PC-9 (cell line): ENCODE measurements around the gene NASP. TPM values are rescaled to one million over a fixed set of nuclear protein-coding genes. Genes with fewer than 3 reads are reported as not detected.

Source experiments
- BruUV-seq: library from RNA; stranded (reverse); fragments of 400-500 nt; replicated peaks from 2 replicates; lab custom pipeline; 2021; lab: Mats Ljungman, UMichigan
- CTCF ChIA-PET: fragments of 300-600 bp; sonication (Branson Sonifier 250); formaldehyde crosslinking; loops from one replicate; lab custom pipeline; 2022; ENCODE audit warnings: antibody characterized with exemption; lab: Charles Lee
- POLR2A ChIA-PET: fragments of 300-600 bp; sonication (Branson Sonifier 250); formaldehyde crosslinking; loops from one replicate; lab custom pipeline; 2022; ENCODE audit warnings: antibody characterized with exemption; ENCODE audit not compliant: unreplicated experiment; lab: Charles Lee
- DNase-seq, 2 experiments: peaks; one replicate each; pipeline versions ENCODE4 v3.0.0 to v3.0.0-alpha.2; 2015 to 2022; ENCODE audit warnings: mixed read lengths in 1 of 2
- H2AFZ ChIP-seq: fragments of 200-600 bp; sonication (generic); 2 replicates; pipeline ENCODE4 v1.8.1; 2017; ENCODE audit warnings: antibody characterized with exemption
- H3F3A ChIP-seq: fragments of 200-600 bp; sonication (generic); 2 replicates; pipeline ENCODE4 v1.8.1; 2017; ENCODE audit warnings: antibody characterized with exemption, mild to moderate bottlenecking, low read depth; ENCODE audit not compliant: insufficient read depth
- H3K27ac ChIP-seq: fragments of 200-600 bp; sonication (generic); 2 replicates; pipeline ENCODE4 v1.6.1; 2016; ENCODE audit warnings: mixed run types
- H3K27me3 ChIP-seq: fragments of 200-600 bp; sonication (generic); 2 replicates; pipeline ENCODE4 v1.6.1; 2016; ENCODE audit warnings: low read depth, mixed run types; ENCODE audit not compliant: insufficient read depth
- H3K36me3 ChIP-seq: fragments of 200-600 bp; sonication (generic); 2 replicates; pipeline ENCODE4 v1.6.1; 2016; ENCODE audit warnings: low read depth, mixed run types
- H3K4me1 ChIP-seq: fragments of 200-600 bp; sonication (generic); replicated peaks from 2 replicates; pipeline ENCODE4 v1.6.1; 2016; ENCODE audit warnings: mixed run types; ENCODE audit not compliant: insufficient read depth
- H3K4me2 ChIP-seq: fragments of 200-600 bp; sonication (generic); 2 replicates; pipeline ENCODE4 v1.6.1; 2017; ENCODE audit warnings: mixed run types
- H3K4me3 ChIP-seq: fragments of 200-600 bp; sonication (generic); 2 replicates; pipeline ENCODE4 v1.6.1; 2016; ENCODE audit warnings: mixed run types
- H3K79me2 ChIP-seq: fragments of 200-600 bp; sonication (generic); 2 replicates; pipeline ENCODE4 v1.6.1; 2017; ENCODE audit warnings: low read depth, mixed run types
- H3K9me2 ChIP-seq: fragments of 200-600 bp; sonication (generic); 2 replicates; pipeline ENCODE4 v1.8.1; 2017; ENCODE audit warnings: mild to moderate bottlenecking; ENCODE audit not compliant: insufficient read depth
- H3K9me3 ChIP-seq: fragments of 200-600 bp; sonication (generic); 2 replicates; pipeline ENCODE4 v1.8.1; 2016; ENCODE audit warnings: low read depth; ENCODE audit not compliant: insufficient read depth
- H4K20me1 ChIP-seq: fragments of 200-600 bp; sonication (generic); 2 replicates; pipeline ENCODE4 v1.8.1; 2017; ENCODE audit not compliant: insufficient read depth
- EZH2 ChIP-seq: fragments of 200-600 bp; sonication (generic); IDR thresholded peaks from 2 replicates; pipeline ENCODE4 v1.8.0; 2017; ENCODE audit warnings: antibody characterized with exemption, low read depth
- intact Hi-C: fragments of 100-400 bp; cut with micrococcal nuclease; formaldehyde crosslinking; loops from one replicate; pipeline ENCODE4 v1.10.0; 2022; ENCODE audit not compliant: unreplicated experiment
- total RNA-seq: library from RNA; stranded (reverse); gene quantifications from 2 replicates; pipeline ENCODE4 v1.2.3, GENCODE V29; 2021
- TF ChIP-seq, protein P1 (sequence below): fragments of 200-600 bp; sonication (generic); conservative IDR thresholded peaks from 2 replicates; pipeline ENCODE4 v1.6.1; 2017; ENCODE audit warnings: mixed run types, antibody characterized with exemption, mild to moderate bottlenecking, moderate library complexity

NASP gene
- total RNA-seq, 1 experiment from 2014 or later, result 221 TPM

DNA sequence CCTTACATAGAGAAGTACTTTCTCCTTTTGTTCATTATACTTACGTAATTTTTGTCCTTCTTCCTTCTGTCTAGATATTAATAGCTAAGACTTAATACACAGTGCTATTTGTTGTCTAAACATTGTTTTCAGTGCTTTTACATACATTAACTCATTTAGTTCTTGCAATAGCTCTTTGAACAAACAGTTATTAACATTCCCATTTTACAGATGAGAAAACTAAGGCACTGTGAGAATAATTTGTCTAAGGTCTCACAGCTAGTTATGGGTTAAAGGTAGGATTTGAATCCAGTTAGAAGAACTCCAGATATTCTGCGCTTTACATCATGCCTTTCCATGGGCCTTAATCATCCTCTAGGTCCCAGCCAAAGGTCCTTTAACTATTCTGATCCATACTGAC, 20.4 kb downstream of the NASP start:
- TF ChIP-seq, protein P1, sequence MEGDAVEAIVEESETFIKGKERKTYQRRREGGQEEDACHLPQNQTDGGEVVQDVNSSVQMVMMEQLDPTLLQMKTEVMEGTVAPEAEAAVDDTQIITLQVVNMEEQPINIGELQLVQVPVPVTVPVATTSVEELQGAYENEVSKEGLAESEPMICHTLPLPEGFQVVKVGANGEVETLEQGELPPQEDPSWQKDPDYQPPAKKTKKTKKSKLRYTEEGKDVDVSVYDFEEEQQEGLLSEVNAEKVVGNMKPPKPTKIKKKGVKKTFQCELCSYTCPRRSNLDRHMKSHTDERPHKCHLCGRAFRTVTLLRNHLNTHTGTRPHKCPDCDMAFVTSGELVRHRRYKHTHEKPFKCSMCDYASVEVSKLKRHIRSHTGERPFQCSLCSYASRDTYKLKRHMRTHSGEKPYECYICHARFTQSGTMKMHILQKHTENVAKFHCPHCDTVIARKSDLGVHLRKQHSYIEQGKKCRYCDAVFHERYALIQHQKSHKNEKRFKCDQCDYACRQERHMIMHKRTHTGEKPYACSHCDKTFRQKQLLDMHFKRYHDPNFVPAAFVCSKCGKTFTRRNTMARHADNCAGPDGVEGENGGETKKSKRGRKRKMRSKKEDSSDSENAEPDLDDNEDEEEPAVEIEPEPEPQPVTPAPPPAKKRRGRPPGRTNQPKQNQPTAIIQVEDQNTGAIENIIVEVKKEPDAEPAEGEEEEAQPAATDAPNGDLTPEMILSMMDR, result no peak
- TF ChIP-seq EZH2, result no peak
- H3K4me3 ChIP-seq, result no peak overlapping the region
- no peaks in the 10 kb centered on the region for H3K27me3 ChIP-seq
- BruUV-seq, result no TSS peak
- H3K9me2 ChIP-seq, result no peaks in the 10 kb centered on the region
- no peak overlapping the region for H3K4me2 ChIP-seq
- peaks cover 22% of the 10 kb centered on the region for H3K36me3 ChIP-seq
- ChIA-PET CTCF (no interaction called here), POLR2A (no interaction called here)
- H3F3A ChIP-seq, result peaks cover 8% of the 10 kb centered on the region; the same call in 1 of the 2 replicates
- H3K4me1 ChIP-seq, result no peaks in the 10 kb centered on the region
- intact Hi-C loops, result no loop called here
- H2AFZ ChIP-seq, result no peak overlapping the region
- H4K20me1 ChIP-seq, result peaks cover 11% of the 10 kb centered on the region
- peaks cover 38% of the 10 kb centered on the region for H3K79me2 ChIP-seq
- DNase-seq, result no peak
- no peak overlapping the region for H3K27ac ChIP-seq
- no peaks in the 10 kb centered on the region for H3K9me3 ChIP-seq

DNA sequence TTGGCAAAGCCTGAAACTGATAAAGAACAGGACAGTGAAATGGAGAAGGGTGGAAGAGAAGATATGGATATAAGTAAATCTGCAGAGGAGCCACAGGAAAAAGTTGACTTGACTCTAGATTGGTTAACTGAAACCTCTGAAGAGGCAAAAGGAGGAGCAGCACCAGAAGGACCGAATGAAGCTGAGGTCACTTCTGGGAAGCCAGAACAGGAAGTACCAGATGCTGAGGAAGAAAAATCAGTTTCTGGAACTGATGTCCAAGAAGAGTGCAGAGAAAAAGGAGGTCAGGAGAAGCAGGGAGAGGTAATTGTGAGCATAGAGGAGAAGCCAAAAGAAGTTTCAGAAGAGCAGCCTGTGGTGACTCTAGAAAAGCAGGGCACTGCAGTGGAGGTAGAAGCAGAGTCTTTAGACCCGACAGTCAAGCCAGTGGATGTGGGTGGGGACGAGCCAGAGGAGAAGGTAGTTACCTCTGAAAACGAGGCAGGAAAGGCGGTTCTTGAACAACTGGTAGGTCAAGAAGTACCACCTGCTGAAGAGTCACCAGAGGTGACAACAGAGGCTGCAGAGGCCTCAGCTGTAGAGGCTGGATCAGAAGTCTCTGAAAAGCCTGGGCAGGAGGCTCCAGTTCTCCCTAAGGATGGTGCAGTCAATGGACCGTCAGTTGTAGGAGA, 23.7 kb downstream of the NASP start:
- Histone ChIP-seq H2AFZ (no peak overlapping the region), H3K27me3 (no peaks in the 10 kb centered on the region), H3K36me3 (peaks cover 26% of the 10 kb centered on the region), H3K79me2 (peaks cover 18% of the 10 kb centered on the region; the same call in 1 of the 2 replicates), H3F3A (peaks cover 10% of the 10 kb centered on the region; the same call in 1 of the 2 replicates), H3K27ac (no peak overlapping the region), H3K9me3 (no peaks in the 10 kb centered on the region), H3K4me1 (no peaks in the 10 kb centered on the region), H4K20me1 (peaks cover 9% of the 10 kb centered on the region; the same call in 1 of the 2 replicates), H3K9me2 (no peaks in the 10 kb centered on the region), H3K4me3 (no peak overlapping the region), H3K4me2 (no peak overlapping the region)
- ChIA-PET CTCF (interaction anchor here (0.6 kb wide), 1 partner anchor 304 kb away, joined by 6 read pairs; no protein-coding TSS in a partner anchor), POLR2A (no interaction called here)
- no peak for DNase-seq
- BruUV-seq, result TSS peak; percentile 88
- intact Hi-C loops, result no loop called here
- TF ChIP-seq EZH2, result no peak
- TF ChIP-seq, protein P1, result no peak

DNA sequence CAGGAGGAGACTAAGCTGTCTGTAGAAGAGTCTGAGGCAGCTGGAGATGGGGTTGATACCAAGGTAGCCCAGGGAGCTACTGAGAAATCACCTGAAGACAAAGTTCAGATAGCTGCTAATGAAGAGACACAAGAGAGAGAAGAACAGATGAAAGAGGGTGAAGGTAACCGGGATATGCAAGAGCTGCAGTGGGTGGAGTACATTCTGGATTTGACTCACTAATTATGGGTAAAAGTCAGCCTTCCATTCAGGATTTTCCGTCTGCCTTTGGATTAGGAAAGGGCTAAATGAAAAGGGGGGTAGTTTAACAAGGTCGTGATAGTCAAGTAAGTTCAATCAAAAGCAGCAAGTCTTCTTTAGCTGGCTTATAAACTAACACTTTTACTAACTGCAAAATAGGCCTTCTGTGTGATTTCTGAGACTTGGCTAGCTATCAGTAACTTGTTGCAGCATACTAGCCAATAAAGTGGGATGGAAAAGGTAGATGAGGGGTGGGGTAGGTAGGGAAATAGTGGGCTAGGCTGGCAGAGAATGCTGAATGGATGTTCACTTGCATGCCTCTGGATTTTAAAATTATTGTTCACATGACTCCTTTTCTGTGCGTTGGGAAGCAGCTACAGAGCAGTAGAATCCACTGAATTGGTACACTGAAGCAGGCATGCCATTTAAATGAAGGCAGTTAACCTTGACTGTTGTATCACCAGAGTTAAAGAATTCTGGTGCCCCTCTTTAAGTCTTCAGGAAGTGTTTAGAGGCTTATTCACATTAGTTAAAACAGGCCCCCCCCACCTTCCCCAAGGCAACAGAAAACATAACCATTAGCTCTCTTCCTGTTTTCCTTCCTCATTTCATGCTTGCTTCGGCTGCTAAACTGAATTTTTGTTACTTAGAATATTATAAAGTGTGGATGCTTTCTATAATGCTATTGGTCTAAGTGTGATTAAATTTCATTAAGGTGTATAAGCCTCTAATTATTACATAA, 24.6 kb downstream of the NASP start:
- H3K27me3 ChIP-seq, result no peaks in the 10 kb centered on the region
- peaks cover 9% of the 10 kb centered on the region; the same call in 1 of the 2 replicates for H4K20me1 ChIP-seq
- peaks cover 29% of the 10 kb centered on the region for H3K36me3 ChIP-seq
- CTCF ChIA-PET, result interaction anchor here (0.6 to 0.7 kb wide), 2 partner anchors 8 to 305 kb away, joined by 6 to 16 read pairs; no protein-coding TSS in a partner anchor
- H3K4me3 ChIP-seq, result no peak overlapping the region
- H3K9me2 ChIP-seq, result no peaks in the 10 kb centered on the region
- H3K9me3 ChIP-seq, result no peaks in the 10 kb centered on the region
- H3K27ac ChIP-seq, result no peak overlapping the region
- peaks cover 12% of the 10 kb centered on the region; the same call in 1 of the 2 replicates for H3K79me2 ChIP-seq
- POLR2A ChIA-PET, result no interaction called here
- H3K4me2 ChIP-seq, result no peak overlapping the region
- TF ChIP-seq, protein P1, result no peak
- no peak for TF ChIP-seq EZH2
- DNase-seq, result no peak
- no peaks in the 10 kb centered on the region for H3K4me1 ChIP-seq
- BruUV-seq, result no TSS peak
- intact Hi-C loops, result no loop called here
- H2AFZ ChIP-seq, result no peak overlapping the region
- peaks cover 12% of the 10 kb centered on the region; the same call in 1 of the 2 replicates for H3F3A ChIP-seq
